ENCODE results near the gene ADCY5. TPM values are rescaled to one million over a fixed set of nuclear protein-coding genes. Genes with fewer than 3 reads are reported as not detected.
A peak's percentile ranks its signal among the peaks of the same experiment; 100 is the strongest.

The ADCY5 gene
- total RNA-seq, 1 donor from 2014 or later, result 32.2 TPM

GRCh38 chr3:123310186-123310585 lies 138.7 kb downstream of the ADCY5 start:
- intact Hi-C loops (cut with DNase I), result no loop called here
- Histone ChIP-seq H3K4me1 (peaks cover 0 to 4% of the 10 kb centered on the region in 2 donors), H3K27me3 (no peaks in the 10 kb centered on the region), H3K36me3 (peaks cover 35 to 65% of the 10 kb centered on the region in 2 donors), H3K4me3 (no peak overlapping the region), H3K27ac (no peak overlapping the region), H3K9me3 (no peaks in the 10 kb centered on the region)
- no peak for TF ChIP-seq CTCF (IDR thresholded peaks at IDR 0.05)
- DNase-seq (ENCODE audit: low spot score in 2 of 2), result no peak

GRCh38 chr3:123307064-123307463 lies 141.8 kb downstream of the ADCY5 start:
- no peak overlapping the region for H3K27ac ChIP-seq
- peaks cover 49 to 64% of the 10 kb centered on the region in 2 donors for H3K36me3 ChIP-seq
- TF ChIP-seq CTCF (IDR thresholded peaks at IDR 0.05), result no peak
- H3K4me1 ChIP-seq, result no peaks in the 10 kb centered on the region
- intact Hi-C loops (cut with DNase I), result no loop called here
- H3K9me3 ChIP-seq, result no peaks in the 10 kb centered on the region
- no peak for DNase-seq (ENCODE audit: low spot score in 2 of 2)
- H3K4me3 ChIP-seq, result no peak overlapping the region
- no peaks in the 10 kb centered on the region for H3K27me3 ChIP-seq

- no peaks in the 10 kb centered on the region for H3K27me3 ChIP-seq
- no peak for TF ChIP-seq CTCF (IDR thresholded peaks at IDR 0.05)
- intact Hi-C loops (cut with DNase I), result no loop called here
- H3K36me3 ChIP-seq, result peaks cover 55 to 68% of the 10 kb centered on the region in 2 donors
- H3K9me3 ChIP-seq, result no peaks in the 10 kb centered on the region
- no peaks in the 10 kb centered on the region for H3K4me1 ChIP-seq
- H3K27ac ChIP-seq, result peak overlapping the region in 1 of 2 donors; percentile 44
- H3K4me3 ChIP-seq, result no peak overlapping the region
- DNase-seq (ENCODE audit: low spot score in 2 of 2), result no peak
Measured at GRCh38 chr3:123305192-123305591, 143.7 kb downstream of the ADCY5 start.

- Histone ChIP-seq H3K27me3 (no peaks in the 10 kb centered on the region), H3K27ac (no peak overlapping the region), H3K9me3 (no peaks in the 10 kb centered on the region), H3K4me3 (no peak overlapping the region), H3K4me1 (no peaks in the 10 kb centered on the region), H3K36me3 (peaks cover 57 to 70% of the 10 kb centered on the region in 2 donors)
- no peak for DNase-seq (ENCODE audit: low spot score in 2 of 2)
- TF ChIP-seq CTCF (IDR thresholded peaks at IDR 0.05), result no peak
- intact Hi-C loops (cut with DNase I), result no loop called here
Measured at GRCh38 chr3:123303976-123304560, 144.8 kb downstream of the ADCY5 start.

- Histone ChIP-seq H3K27ac (no peak overlapping the region), H3K36me3 (peaks cover 61 to 80% of the 10 kb centered on the region in 2 donors), H3K4me3 (no peak overlapping the region), H3K27me3 (no peaks in the 10 kb centered on the region), H3K9me3 (no peaks in the 10 kb centered on the region), H3K4me1 (no peaks in the 10 kb centered on the region)
- DNase-seq (ENCODE audit: low spot score in 2 of 2), result no peak
- no peak for TF ChIP-seq CTCF (IDR thresholded peaks at IDR 0.05)
- intact Hi-C loops (cut with DNase I), result no loop called here
Measured at GRCh38 chr3:123302961-123303360, 145.9 kb downstream of the ADCY5 start.
